ENCODE measurements around the gene NTNG1.
"Not testable (repeated sequence)": the region's sequence is repeated elsewhere in the genome, so short reads cannot be mapped to it uniquely, and the experiment has no call there.

The NTNG1 gene

DNA sequence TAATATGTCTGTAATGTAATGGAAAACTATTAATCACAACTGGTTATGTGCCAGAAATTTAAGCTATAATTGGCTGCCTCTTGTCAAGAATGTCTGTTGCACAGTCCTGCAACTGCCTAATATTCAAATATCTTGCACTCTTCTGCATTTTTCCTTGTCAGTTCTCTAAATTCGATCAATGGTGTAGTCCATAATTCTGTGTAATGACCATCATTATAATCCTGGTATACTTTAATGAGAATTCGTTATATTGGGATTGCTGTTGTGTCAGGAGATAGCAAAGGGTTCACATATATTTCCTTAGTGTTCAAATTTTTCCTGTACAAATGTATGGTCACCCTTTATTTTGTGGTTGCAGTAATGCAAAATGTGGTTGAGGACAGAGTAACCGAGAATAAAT lies 4.8 kb downstream of the NTNG1 start:
- DNase-seq: no peak

GRCh38 chr1:107147843-107148242 lies 7.0 kb downstream of the NTNG1 start:
- DNase-seq: no peak

GRCh38 chr1:107149946-107150345 lies 9.1 kb downstream of the NTNG1 start:
- no peak for DNase-seq

- no peak for DNase-seq
These were observed 10.5 kb downstream of the NTNG1 start for GRCh38 chr1:107151295-107151694.

DNA sequence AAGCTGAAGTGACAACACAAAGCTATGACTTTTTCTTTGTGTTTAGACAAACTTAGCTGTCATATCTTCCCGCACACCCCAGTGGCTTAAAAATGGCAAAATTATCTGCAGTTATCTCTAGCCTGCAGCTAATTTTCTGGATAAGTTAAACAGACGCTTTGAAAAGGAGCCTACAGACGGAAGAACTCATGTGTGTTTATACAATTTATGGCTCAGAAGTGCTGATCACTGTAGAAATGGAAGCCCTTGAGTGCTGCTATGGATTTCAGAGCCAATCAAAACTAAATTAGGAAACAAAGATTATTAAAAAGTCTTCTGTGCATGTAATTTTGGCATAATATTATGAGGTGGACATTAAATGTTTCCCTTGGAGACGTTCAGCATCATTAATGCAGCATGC lies 11.6 kb downstream of the NTNG1 start:
- no peak for DNase-seq

- DNase-seq: no peak
These were observed 12.2 kb downstream of the NTNG1 start for GRCh38 chr1:107153014-107153413.

GRCh38 chr1:107158496-107158895 lies 17.7 kb downstream of the NTNG1 start:
- DNase-seq: no peak

DNA sequence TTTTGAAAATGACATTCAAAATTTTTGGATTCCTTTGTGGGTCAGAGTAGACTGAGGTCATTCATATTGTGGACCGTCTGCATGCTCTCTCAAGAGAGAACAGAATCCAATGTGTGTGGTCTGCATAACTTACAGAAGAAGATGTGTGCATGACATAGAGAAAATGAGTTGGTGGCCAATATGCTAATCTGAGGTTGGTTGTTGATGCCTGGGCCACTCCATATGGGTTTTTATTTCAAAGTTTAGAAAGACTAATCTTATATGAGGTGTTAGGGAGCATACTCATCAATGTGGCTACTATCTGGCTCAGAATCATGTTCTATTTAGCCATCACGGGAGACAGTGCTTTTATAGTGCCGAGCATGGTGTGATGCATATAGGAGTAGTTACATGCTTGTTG lies 18.2 kb downstream of the NTNG1 start:
- no peak for DNase-seq

DNA sequence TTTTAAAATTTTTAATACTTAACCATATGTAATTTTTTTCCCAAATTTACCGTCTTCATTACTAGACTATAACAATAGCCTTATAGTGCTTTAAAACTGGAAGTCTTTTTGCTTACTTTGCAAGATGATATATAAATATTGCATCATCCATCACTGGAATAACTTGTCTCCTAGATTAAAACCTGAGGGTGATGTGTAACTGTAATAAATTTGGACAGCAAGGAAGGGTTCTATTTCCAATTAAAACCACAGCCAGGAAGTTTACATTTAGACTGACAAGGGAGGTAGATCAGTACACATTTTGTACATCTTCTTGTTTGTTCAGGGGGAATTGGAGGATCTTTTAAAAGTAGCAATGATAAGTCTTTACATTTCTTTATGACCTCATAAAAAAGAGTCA lies 21.9 kb downstream of the NTNG1 start:
- no peak for DNase-seq

- not testable (repeated sequence) for DNase-seq
These were observed 24.1 kb downstream of the NTNG1 start for GRCh38 chr1:107164901-107165300.

DNA sequence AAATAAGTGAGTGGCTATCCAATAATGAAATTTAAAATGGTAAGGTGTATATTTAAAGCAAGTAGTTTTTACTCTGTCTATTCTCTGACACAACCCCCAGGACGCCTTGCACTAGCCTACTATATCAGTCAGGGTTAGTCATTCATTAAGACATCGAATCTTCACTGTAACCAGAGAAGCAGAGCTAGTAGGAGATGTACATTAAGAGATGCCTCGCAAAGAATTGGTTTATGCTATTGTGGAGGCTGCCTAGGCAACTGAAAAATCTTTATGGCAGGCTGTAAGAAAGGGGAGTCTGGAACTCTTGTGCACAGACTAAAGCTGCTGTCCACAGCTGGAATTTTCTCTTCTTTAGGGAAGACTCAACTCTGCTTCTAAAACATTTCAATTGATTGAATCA lies 28.8 kb downstream of the NTNG1 start:
- no peak for DNase-seq

DNA sequence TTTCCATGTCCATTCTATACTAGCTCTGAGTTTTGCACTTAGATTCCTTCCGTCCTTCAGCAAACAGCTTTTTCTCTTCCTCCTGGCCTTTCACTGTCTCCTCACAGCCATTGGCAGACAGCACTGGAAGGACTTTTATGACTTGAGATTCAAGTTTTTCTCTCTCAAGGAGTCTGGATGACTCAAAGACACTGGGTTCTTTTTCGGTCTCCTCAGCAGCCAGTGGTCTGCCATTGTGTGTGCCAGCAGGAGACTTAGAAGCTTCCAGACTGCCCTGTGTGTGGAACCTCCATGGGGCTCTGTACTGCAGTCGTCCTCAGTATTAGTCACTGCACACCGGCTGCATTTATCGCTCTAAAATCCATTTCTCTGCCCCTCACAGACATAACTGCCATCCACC lies 30.5 kb downstream of the NTNG1 start:
- DNase-seq: no peak

DNA sequence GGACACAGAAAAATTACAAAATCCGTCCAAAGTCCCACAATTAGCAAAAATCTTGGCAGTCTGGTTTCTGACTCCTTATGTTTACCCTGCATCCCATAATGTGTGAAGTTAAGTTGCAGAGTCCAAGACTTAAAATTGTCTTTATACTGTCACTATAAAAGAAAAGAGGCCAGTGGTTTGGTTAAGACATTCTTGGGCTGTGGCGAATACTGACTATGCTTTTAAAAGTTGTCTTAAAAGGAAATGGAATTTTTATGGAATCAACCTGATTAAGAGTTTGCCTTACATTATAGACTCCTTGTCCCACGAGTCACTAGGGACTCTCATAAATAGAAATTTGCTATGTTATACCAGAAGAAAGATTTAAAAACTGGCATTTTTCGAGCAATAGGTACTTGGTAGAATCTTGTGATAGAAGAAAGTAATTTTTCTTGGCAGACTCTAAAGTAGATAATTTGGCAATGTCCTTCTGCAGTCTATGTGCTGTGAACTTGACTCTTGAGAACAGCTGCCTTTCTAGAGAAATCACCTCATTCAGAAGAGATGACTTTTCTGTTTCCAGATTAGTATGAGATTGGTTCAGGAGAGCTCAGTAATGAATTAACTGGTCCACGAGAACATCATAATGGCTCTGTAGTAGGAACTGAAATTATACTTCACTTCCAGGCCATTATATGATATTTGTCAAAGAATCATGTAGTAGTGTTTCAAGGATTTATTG lies 31.8 kb downstream of the NTNG1 start:
- no peak for DNase-seq

GRCh38 chr1:107175102-107175909 lies 34.5 kb downstream of the NTNG1 start:
- no peak for DNase-seq

DNA sequence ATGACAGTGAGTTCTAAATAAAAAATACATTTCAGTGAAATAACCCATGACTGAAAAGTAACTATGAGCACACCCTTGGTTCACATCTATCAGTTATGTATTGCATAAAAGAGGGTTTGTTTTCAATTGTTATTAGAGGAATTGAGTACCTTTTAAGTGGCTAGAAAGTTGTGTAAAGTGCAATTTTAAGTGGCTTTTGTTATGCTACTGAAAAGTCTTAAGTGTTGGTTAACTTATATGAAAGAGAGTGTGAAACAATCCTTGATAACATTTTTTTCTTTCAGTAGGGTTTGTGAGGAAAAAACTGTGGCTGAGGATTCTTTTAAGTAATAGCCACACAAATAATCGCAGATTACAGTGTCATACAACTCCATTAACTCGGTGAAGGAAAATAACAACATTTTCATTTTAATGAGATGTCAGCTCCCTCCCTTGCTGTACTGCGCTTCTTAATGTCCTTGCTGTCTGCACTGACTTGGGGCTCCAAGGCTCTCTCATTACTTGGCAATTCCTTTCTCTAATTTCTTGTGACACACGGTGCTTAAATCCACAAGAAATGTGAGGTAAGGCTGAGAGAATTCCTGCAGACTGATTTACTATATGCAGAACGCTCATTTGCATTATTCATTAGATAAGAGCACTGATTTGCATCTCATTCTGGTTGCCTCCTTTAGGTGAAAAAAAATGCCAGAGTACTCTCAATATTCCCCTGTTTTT lies 40.6 kb downstream of the NTNG1 start:
- no peak for DNase-seq

GRCh38 chr1:107183011-107183410 lies 42.2 kb downstream of the NTNG1 start:
- no peak for DNase-seq

DNA sequence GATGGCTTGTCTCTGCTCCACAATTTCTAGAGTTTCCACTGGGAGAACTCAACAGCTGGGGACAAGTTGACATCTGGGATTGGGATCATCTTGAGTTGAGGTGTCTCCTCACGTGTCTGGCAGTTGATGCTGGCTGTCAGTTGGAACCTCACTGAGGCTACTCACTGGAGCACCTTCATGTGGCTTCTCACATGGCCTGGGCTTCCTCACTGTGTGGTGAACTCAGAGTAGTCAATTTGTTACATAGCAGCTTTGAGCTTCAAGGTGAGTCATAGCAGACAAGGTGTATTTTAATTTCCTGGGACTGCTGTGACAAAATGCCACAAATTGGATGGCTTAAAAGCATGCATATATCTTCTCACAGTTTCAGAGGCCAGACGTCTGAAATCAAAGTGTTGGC lies 44.0 kb downstream of the NTNG1 start:
- DNase-seq: no peak

- no peak for DNase-seq
These were observed 46.6 kb downstream of the NTNG1 start for GRCh38 chr1:107187399-107187798.

GRCh38 chr1:107188160-107188559 lies 47.3 kb downstream of the NTNG1 start:
- DNase-seq: no peak

DNA sequence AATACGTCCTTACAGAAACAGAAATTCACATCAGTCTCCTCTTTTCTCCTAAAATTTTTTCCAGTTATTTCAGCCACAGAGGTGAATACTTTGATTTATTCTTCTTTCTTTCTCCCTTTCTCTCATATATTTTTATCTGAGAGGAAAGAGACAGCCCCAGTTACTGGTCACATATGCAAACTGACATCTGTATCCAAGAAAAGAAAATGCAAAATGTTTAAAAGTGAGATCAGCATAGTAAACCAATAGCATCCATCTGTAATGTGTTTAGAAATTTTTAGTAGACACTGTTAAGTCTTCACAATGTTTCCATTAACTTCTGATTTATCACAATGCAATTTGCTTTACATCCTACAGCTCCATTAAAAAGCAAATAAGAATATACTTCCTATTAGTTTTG lies 53.5 kb downstream of the NTNG1 start:
- no peak for DNase-seq

GRCh38 chr1:107195476-107195875 lies 54.6 kb downstream of the NTNG1 start:
- no peak for DNase-seq

- DNase-seq: peak; percentile 33 to 39 (median 36)
These were observed 56.2 kb downstream of the NTNG1 start for GRCh38 chr1:107196973-107197562.

DNA sequence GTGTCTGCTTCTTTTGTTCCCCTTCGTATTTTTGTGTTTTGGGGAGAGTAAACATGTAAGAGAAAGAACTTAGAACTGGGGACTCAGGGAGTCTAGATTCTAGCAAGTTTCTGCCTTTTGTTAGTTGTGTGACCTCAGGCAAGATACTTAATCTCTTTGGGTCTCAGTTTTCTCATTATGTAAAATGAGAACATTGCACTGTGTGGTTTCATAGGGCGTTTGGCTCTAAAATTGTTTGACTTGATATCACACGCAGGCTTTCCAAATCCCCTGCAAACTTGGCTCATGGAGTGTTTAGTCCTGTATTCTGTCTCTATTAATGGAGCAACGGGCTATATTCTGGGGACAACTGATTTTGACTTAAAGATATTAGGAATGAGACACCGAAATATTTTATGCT lies 57.7 kb downstream of the NTNG1 start:
- no peak for DNase-seq
